Muscle layer of colon (tissue), 2 donors: ENCODE data around the gene ANXA4.
"Not testable (repeated sequence)": the region's sequence is repeated elsewhere in the genome, so short reads cannot be mapped to it uniquely, and the experiment has no call there.

Source experiments
- H3K27ac ChIP-seq: one replicate; pipeline ENCODE4 v1.7.0; 2013; ENCODE audit warnings: low read depth, mild to moderate bottlenecking, low read length, moderate library complexity
- H3K27me3 ChIP-seq, 2 donors: one replicate each; pipeline ENCODE4 v1.7.0; 2013; ENCODE audit warnings: low read length in 2 of 2, mild to moderate bottlenecking in 2 of 2; ENCODE audit not compliant: insufficient read depth in 2 of 2, control insufficient read depth in 1 of 2
- H3K36me3 ChIP-seq: one replicate; pipeline ENCODE4 v1.7.0; 2013; ENCODE audit warnings: mild to moderate bottlenecking, low read length; ENCODE audit not compliant: insufficient read depth
- H3K4me1 ChIP-seq: one replicate; pipeline ENCODE4 v1.7.0; 2013; ENCODE audit warnings: mild to moderate bottlenecking, low read length; ENCODE audit not compliant: insufficient read depth
- H3K4me3 ChIP-seq, 2 donors: one replicate each; pipeline ENCODE4 v1.7.0; 2013; ENCODE audit warnings: low read length in 2 of 2, low read depth in 1 of 2, mild to moderate bottlenecking in 1 of 2, moderate library complexity in 1 of 2
- H3K9ac ChIP-seq: one replicate; pipeline ENCODE4 v1.7.0; 2013; ENCODE audit warnings: low read length
- H3K9me3 ChIP-seq: one replicate; pipeline ENCODE4 v1.7.0; 2013; ENCODE audit warnings: mild to moderate bottlenecking, low read length
- donor health status: abdominal sarcoma.
- donor health status: Adenocarcinoma of cecum.

The ANXA4 gene

DNA sequence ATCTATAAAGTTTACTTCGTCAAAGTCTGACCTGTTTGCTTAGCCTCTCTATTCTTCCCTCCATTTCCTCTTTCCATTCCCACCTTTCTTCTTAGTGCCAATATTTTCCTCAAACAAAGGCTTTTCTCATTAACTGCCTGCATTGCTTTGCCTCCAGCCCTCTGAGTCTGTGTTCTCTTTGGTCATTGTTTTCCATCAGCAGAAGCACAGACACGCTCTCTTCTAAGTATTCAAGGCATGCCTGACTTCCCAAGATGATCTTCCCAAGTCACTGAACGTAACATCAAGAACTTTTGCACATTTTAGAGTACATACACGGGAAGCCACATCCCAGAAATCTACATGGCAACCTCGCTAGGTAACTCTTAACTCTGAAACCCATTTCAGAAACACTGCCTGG is 32.6 kb upstream of the ANXA4 start:
- H3K4me1 ChIP-seq, result no peaks in the 10 kb centered on the region
- H3K27ac ChIP-seq, result no peak overlapping the region
- no peak overlapping the region for H3K4me3 ChIP-seq
- H3K9ac ChIP-seq, result no peak overlapping the region
- H3K27me3 ChIP-seq, result no peaks in the 10 kb centered on the region
- no peaks in the 10 kb centered on the region for H3K9me3 ChIP-seq
- H3K36me3 ChIP-seq, result no peaks in the 10 kb centered on the region

DNA sequence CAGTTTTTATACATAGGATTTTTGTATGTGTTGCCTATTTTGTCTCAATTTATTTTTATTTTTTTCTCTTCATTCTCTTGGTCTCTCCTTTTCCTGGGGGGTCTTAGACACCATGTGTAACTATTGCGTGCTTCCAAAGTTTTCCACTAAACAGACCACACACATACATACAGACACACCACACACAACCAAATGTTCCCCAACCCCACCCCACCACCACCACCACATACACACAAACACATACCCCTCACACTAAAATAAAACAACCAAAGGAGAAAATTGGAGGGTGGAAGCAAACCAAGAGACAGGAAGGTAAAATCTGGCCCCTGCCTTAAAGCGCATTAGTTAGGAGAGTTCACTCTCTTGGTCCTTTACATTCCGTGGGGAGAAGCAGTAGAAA is 30.0 kb upstream of the ANXA4 start:
- Histone ChIP-seq H3K9me3 (no peaks in the 10 kb centered on the region), H3K36me3 (no peaks in the 10 kb centered on the region), H3K27me3 (no peaks in the 10 kb centered on the region), H3K27ac (no peak overlapping the region), H3K4me3 (no peak overlapping the region), H3K9ac (no peak overlapping the region), H3K4me1 (no peaks in the 10 kb centered on the region)

DNA sequence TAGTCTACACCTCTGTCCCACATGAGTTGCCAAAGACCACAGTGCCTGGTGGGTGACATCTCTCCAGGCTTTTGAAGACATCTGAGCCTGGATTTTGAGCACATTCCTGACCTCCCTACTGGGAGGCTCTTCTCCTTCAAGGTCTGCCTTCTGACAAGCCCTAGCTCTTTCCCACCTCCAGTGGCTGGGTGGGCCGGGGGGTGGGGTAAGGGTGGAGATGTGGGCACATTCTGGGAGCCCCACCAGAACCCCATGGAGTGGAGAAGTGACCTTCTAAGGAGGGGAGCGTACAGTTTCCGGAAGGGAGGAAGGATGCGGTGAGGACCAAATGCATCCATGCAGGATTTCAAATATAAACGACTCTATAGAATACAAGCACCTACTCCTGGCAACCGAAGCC is 27.9 kb upstream of the ANXA4 start:
- Histone ChIP-seq H3K4me1 (no peaks in the 10 kb centered on the region), H3K27ac (no peak overlapping the region), H3K27me3 (no peaks in the 10 kb centered on the region), H3K9ac (no peak overlapping the region), H3K36me3 (no peaks in the 10 kb centered on the region), H3K9me3 (no peaks in the 10 kb centered on the region), H3K4me3 (no peak overlapping the region)

GRCh38 chr2:69714539-69715220 is 27.3 kb upstream of the ANXA4 start:
- H3K9me3 ChIP-seq, H3K4me1 ChIP-seq, H3K27me3 ChIP-seq, H3K4me3 ChIP-seq, H3K9ac ChIP-seq, H3K36me3 ChIP-seq, H3K27ac ChIP-seq: not testable (repeated sequence)

GRCh38 chr2:69715964-69716363 is 26.0 kb upstream of the ANXA4 start:
- H3K27me3 ChIP-seq, result no peaks in the 10 kb centered on the region
- H3K9ac ChIP-seq, result no peak overlapping the region
- no peaks in the 10 kb centered on the region for H3K9me3 ChIP-seq
- H3K27ac ChIP-seq, result no peak overlapping the region
- no peaks in the 10 kb centered on the region for H3K4me1 ChIP-seq
- H3K36me3 ChIP-seq, result no peaks in the 10 kb centered on the region
- no peak overlapping the region for H3K4me3 ChIP-seq

DNA sequence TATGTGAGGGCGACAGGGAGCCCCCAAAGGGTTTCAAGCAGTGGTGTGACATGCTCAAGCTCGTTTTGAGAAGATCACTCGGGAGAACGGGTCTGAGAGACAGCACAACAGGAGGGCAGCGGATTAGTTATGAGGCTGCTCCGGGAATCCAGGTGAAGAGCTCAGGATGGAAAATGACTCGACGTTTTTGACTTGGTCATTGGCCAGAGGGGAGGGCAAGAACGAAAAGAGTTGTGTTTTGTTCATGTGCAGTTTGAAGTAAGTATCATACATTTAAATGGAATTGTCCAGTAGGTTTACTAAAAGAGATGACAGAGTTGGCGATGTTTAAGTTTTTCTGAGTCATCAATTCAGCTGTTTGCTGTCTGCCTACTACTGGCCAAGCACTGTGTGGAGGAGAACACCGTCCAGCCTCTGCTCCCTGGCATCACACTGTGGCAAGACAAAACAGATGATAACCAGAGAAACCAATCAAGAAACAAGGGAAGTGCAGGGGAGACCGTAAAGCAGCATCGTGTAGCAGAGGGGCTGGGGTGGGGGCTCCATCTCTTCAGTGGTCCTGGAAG is 25.3 kb upstream of the ANXA4 start:
- H3K4me1 ChIP-seq, result no peaks in the 10 kb centered on the region
- no peaks in the 10 kb centered on the region for H3K27me3 ChIP-seq
- no peak overlapping the region for H3K9ac ChIP-seq
- no peaks in the 10 kb centered on the region for H3K9me3 ChIP-seq
- no peak overlapping the region for H3K4me3 ChIP-seq
- no peaks in the 10 kb centered on the region for H3K36me3 ChIP-seq
- no peak overlapping the region for H3K27ac ChIP-seq

GRCh38 chr2:69717186-69717585 is 24.7 kb upstream of the ANXA4 start:
- no peaks in the 10 kb centered on the region for H3K36me3 ChIP-seq
- no peak overlapping the region for H3K9ac ChIP-seq
- no peaks in the 10 kb centered on the region for H3K9me3 ChIP-seq
- H3K27me3 ChIP-seq, result no peaks in the 10 kb centered on the region
- no peak overlapping the region for H3K4me3 ChIP-seq
- no peaks in the 10 kb centered on the region for H3K4me1 ChIP-seq
- H3K27ac ChIP-seq, result no peak overlapping the region

GRCh38 chr2:69717861-69718273 is 24.1 kb upstream of the ANXA4 start:
- Histone ChIP-seq H3K9ac (no peak overlapping the region), H3K4me1 (no peaks in the 10 kb centered on the region), H3K36me3 (no peaks in the 10 kb centered on the region), H3K9me3 (no peaks in the 10 kb centered on the region), H3K27ac (no peak overlapping the region), H3K4me3 (no peak overlapping the region), H3K27me3 (no peaks in the 10 kb centered on the region)

DNA sequence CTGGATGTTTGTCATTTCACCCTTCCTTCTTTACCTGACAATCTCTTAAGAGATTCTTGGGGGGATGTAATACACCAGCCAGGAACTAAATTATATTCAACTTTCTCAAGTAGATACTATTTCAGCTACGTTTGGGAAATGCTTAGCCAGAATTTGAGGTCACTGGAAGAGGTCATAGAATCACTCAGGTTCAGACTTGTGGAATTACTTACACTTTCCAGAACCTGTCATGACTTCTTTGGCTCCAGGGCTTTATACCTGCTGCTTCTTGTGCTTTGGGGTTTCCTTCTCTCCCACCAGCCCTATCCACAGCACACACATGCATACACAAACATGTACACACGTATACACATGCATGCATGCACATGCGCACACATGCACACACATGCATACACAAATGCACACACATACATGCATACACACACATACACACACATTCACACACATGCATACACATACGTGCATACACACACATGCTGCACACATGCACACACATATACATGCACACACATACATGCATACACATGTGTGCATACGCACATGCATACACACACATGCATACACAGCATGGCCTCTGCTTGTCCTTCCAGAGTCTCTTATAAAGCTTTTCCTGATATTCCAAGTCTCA is 23.5 kb upstream of the ANXA4 start:
- no peak overlapping the region for H3K27ac ChIP-seq
- H3K9ac ChIP-seq, result no peak overlapping the region
- H3K27me3 ChIP-seq, result no peaks in the 10 kb centered on the region
- H3K9me3 ChIP-seq, result no peaks in the 10 kb centered on the region
- H3K4me1 ChIP-seq, result no peaks in the 10 kb centered on the region
- H3K4me3 ChIP-seq, result no peak overlapping the region
- H3K36me3 ChIP-seq, result no peaks in the 10 kb centered on the region

- no peaks in the 10 kb centered on the region for H3K9me3 ChIP-seq
- H3K9ac ChIP-seq, result no peak overlapping the region
- H3K4me1 ChIP-seq, result no peaks in the 10 kb centered on the region
These were observed 21.5 kb upstream of the ANXA4 start for GRCh38 chr2:69720404-69720803.

GRCh38 chr2:69721022-69721421 is 20.9 kb upstream of the ANXA4 start:
- H3K4me1 ChIP-seq, result no peaks in the 10 kb centered on the region
- no peak overlapping the region for H3K27ac ChIP-seq
- H3K9me3 ChIP-seq, result no peaks in the 10 kb centered on the region
- H3K4me3 ChIP-seq, result no peak overlapping the region
- H3K36me3 ChIP-seq, result no peaks in the 10 kb centered on the region
- H3K9ac ChIP-seq, result no peak overlapping the region
- no peaks in the 10 kb centered on the region for H3K27me3 ChIP-seq

More at GRCh38 chr2:69720404-69720803, 21.5 kb upstream of the ANXA4 start:
- Histone ChIP-seq H3K27ac (no peak overlapping the region), H3K27me3 (no peaks in the 10 kb centered on the region), H3K4me3 (no peak overlapping the region), H3K36me3 (no peaks in the 10 kb centered on the region)

- no peaks in the 10 kb centered on the region for H3K4me1 ChIP-seq
- no peaks in the 10 kb centered on the region for H3K9me3 ChIP-seq
- no peak overlapping the region for H3K4me3 ChIP-seq
- no peaks in the 10 kb centered on the region for H3K36me3 ChIP-seq
- H3K9ac ChIP-seq, result no peak overlapping the region
- H3K27ac ChIP-seq, result no peak overlapping the region
- no peaks in the 10 kb centered on the region for H3K27me3 ChIP-seq
These were observed 18.1 kb upstream of the ANXA4 start for GRCh38 chr2:69723791-69724190.
